ENCODE data around the gene SLC17A8.
"Not testable (repeated sequence)": the region's sequence is repeated elsewhere in the genome, so short reads cannot be mapped to it uniquely, and the experiment has no call there.

Gene SLC17A8

DNA sequence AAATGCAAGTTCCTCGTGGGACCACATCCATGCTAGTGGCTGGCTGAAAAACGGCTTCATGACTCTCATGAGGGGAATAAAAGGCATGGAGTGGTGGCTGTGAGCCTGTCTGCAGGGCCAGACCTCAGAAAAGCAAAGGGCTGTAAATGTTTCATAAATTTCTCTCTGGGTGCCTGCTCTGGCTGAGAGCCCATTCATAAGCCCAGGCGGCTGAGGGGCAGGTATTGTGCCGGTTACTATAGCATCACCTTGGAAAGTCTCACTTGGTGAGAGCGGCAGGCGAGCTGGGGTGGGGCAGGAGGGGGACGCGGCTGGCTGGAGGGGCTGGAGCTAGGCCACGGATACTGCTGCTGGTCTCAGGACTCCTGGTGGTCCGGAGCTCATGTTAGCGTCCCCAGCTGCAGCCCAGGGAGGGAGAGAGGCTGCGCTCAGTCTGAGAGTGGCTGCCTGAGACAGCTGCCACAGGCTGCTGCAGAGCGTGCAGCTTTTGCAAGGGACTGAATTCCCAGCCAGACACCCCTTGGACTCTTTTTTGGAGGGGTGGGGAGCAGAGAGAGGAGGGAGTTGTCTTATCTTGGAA lies at the start of gene SLC17A8:
Gene SLC17A8, plus strand, starts transcription at position 431 of the 580 bp plus-strand sequence. CDS start 318 bp downstream, outside the sequence.
- ChIA-PET CTCF (interaction anchor here (1.0 kb wide), 1 partner anchor 48 kb away, joined by 3 read pairs; no protein-coding TSS in a partner anchor), POLR2A (no interaction called here)
- Histone ChIP-seq H3K4me3 (ENCODE audit: low read depth, low read length) (no peak within 1 kb of the TSS), H3K9me3 (ENCODE audit: control insufficient read depth, insufficient read depth, low read depth, low read length) (no peaks in the 10 kb centered on the region), H3K4me1 (ENCODE audit: control insufficient read depth, insufficient read depth, low read length) (no peaks in the 10 kb centered on the region), H3K36me3 (ENCODE audit: control insufficient read depth in 2 of 2, insufficient read depth in 1 of 2, low read length in 2 of 2) (no peaks in the 10 kb centered on the region), H3K27ac (ENCODE audit: extremely low read depth, low read depth, low read length) (no peak within 1 kb of the TSS)
- no peak for TF ChIP-seq ZNF18 (tag by site-specific recombination; IDR thresholded peaks at IDR 0.05)
- no peak for TF ChIP-seq ZNF747 (tag by site-specific recombination; IDR thresholded peaks at IDR 0.05)
- no peak for TF ChIP-seq ATF2 (tag by site-specific recombination; IDR thresholded peaks at IDR 0.05; ENCODE audit: low read depth)
- TF ChIP-seq YY1 (tag by site-specific recombination; IDR thresholded peaks at IDR 0.05) = no peak
- TF ChIP-seq ZNF10 (tag by site-specific recombination; IDR thresholded peaks at IDR 0.05) = no peak
- no peak for TF ChIP-seq ZNF24 (tag by site-specific recombination; IDR thresholded peaks at IDR 0.05)
- no peak for TF ChIP-seq ZNF112 (tag by site-specific recombination; IDR thresholded peaks at IDR 0.05)
- no peak for TF ChIP-seq ZBTB21 (tag by site-specific recombination; IDR thresholded peaks at IDR 0.05)
- no peak for TF ChIP-seq KLF7 (tag by site-specific recombination; IDR thresholded peaks at IDR 0.05; ENCODE audit: borderline replicate concordance)
- no peak for TF ChIP-seq ZSCAN23 (tag by site-specific recombination; IDR thresholded peaks at IDR 0.05)
- TF ChIP-seq, protein P1, sequence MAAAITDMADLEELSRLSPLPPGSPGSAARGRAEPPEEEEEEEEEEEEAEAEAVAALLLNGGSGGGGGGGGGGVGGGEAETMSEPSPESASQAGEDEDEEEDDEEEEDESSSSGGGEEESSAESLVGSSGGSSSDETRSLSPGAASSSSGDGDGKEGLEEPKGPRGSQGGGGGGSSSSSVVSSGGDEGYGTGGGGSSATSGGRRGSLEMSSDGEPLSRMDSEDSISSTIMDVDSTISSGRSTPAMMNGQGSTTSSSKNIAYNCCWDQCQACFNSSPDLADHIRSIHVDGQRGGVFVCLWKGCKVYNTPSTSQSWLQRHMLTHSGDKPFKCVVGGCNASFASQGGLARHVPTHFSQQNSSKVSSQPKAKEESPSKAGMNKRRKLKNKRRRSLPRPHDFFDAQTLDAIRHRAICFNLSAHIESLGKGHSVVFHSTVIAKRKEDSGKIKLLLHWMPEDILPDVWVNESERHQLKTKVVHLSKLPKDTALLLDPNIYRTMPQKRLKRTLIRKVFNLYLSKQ (tag by site-specific recombination; IDR thresholded peaks at IDR 0.05; ENCODE audit: borderline replicate concordance) = no peak
- no peak for TF ChIP-seq ZNF223 (tag by site-specific recombination; IDR thresholded peaks at IDR 0.05)
- no peak for TF ChIP-seq ZNF266 (tag by site-specific recombination; IDR thresholded peaks at IDR 0.05; ENCODE audit: low read depth)
- TF ChIP-seq, protein P2, sequence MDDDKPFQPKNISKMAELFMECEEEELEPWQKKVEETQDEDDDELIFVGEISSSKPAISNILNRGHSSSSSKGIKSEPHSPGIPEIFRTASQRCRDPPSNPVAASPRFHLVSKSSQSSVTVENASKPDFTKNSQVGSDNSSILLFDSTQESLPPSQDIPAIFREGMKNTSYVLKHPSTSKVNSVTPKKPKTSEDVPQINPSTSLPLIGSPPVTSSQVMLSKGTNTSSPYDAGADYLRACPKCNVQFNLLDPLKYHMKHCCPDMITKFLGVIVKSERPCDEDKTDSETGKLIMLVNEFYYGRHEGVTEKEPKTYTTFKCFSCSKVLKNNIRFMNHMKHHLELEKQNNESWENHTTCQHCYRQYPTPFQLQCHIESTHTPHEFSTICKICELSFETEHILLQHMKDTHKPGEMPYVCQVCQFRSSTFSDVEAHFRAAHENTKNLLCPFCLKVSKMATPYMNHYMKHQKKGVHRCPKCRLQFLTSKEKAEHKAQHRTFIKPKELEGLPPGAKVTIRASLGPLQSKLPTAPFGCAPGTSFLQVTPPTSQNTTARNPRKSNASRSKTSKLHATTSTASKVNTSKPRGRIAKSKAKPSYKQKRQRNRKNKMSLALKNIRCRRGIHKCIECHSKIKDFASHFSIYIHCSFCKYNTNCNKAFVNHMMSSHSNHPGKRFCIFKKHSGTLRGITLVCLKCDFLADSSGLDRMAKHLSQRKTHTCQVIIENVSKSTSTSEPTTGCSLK (tag by site-specific recombination; IDR thresholded peaks at IDR 0.05) = no peak
- no peak for TF ChIP-seq ZNF426 (tag by site-specific recombination; IDR thresholded peaks at IDR 0.05)
- TF ChIP-seq ZNF416 (tag by site-specific recombination; IDR thresholded peaks at IDR 0.05) = no peak

GRCh38 chr12:100308138-100308537 lies 48.7 kb upstream of the SLC17A8 start:
- H3K4me3 ChIP-seq (ENCODE audit: low read depth, low read length); CTCF ChIA-PET; H3K27ac ChIP-seq (ENCODE audit: extremely low read depth, low read depth, low read length); H3K9me3 ChIP-seq (ENCODE audit: control insufficient read depth, insufficient read depth, low read depth, low read length); POLR2A ChIA-PET; H3K4me1 ChIP-seq (ENCODE audit: control insufficient read depth, insufficient read depth, low read length): not testable (repeated sequence)
- H3K36me3 ChIP-seq (ENCODE audit: control insufficient read depth in 2 of 2, insufficient read depth in 1 of 2, low read length in 2 of 2) = peaks cover 0 to 36% of the 10 kb centered on the region in 2 experiments; a peak in 2 of 3 replicates
- TF ChIP-seq ZNF146 (tag by site-specific recombination; IDR thresholded peaks at IDR 0.05) = peak; percentile 87
